Fibroblast of skin of left biceps (primary cell): Measurements from ENCODE around the gene TJAP1.
"Not testable (repeated sequence)": the region's sequence is repeated elsewhere in the genome, so short reads cannot be mapped to it uniquely, and the experiment has no call there.

Experiments used
- DNase-seq, 2 experiments: peaks; one replicate each; pipeline ENCODE4 v3.0.0-alpha.2; 2013; ENCODE audit warnings: low read depth in 2 of 2

TJAP1 gene

GRCh38 chr6:43453831-43454230 is 23.5 kb upstream of the TJAP1 start:
- no peak for DNase-seq

- no peak for DNase-seq
Observed at GRCh38 chr6:43454290-43454695, 23.1 kb upstream of the TJAP1 start.

GRCh38 chr6:43454696-43455530 is 22.5 kb upstream of the TJAP1 start:
- peak in 1 of 2 experiments; percentile 20 for DNase-seq

GRCh38 chr6:43455531-43456428 is 21.6 kb upstream of the TJAP1 start, which contains the start of gene DLK2:
Gene DLK2, minus strand, starts transcription at chr6:43455548. Its CDS starts 723 bp downstream, at chr6:43454825.
- no peak for DNase-seq

- no peak for DNase-seq
Observed at GRCh38 chr6:43457643-43458042, 19.7 kb upstream of the TJAP1 start.

GRCh38 chr6:43458154-43458553 is 19.2 kb upstream of the TJAP1 start:
- not testable (repeated sequence) for DNase-seq

- no peak for DNase-seq
Observed at GRCh38 chr6:43459535-43459934, 17.8 kb upstream of the TJAP1 start.

GRCh38 chr6:43460032-43460431 is 17.3 kb upstream of the TJAP1 start:
- DNase-seq, result no peak

- DNase-seq, result no peak
Observed at GRCh38 chr6:43461936-43462335, 15.4 kb upstream of the TJAP1 start.

- DNase-seq, result no peak
Observed at GRCh38 chr6:43464337-43464736, 13.0 kb upstream of the TJAP1 start.

GRCh38 chr6:43465948-43466347 is 11.4 kb upstream of the TJAP1 start:
- DNase-seq, result no peak

GRCh38 chr6:43467265-43467664 is 10.1 kb upstream of the TJAP1 start:
- not testable (repeated sequence) for DNase-seq

- no peak for DNase-seq
Observed at GRCh38 chr6:43467752-43468151, 9.6 kb upstream of the TJAP1 start.

GRCh38 chr6:43468240-43468639 is 9.1 kb upstream of the TJAP1 start:
- DNase-seq, result no peak

- no peak for DNase-seq
Observed at GRCh38 chr6:43468748-43469681, 8.4 kb upstream of the TJAP1 start.

- no peak for DNase-seq
Observed at GRCh38 chr6:43469947-43470346, 7.4 kb upstream of the TJAP1 start.

- no peak for DNase-seq
Observed at GRCh38 chr6:43471399-43471798, 6.0 kb upstream of the TJAP1 start.

GRCh38 chr6:43472515-43472914 is 4.9 kb upstream of the TJAP1 start:
- DNase-seq, result no peak

- no peak for DNase-seq
Observed at GRCh38 chr6:43475516-43475915, 1.9 kb upstream of the TJAP1 start.

- no peak for DNase-seq
Observed at GRCh38 chr6:43476746-43477145, 624 bp upstream of the TJAP1 start.

GRCh38 chr6:43478008-43478372 is 620 bp downstream of the TJAP1 start:
- DNase-seq, result no peak

- no peak for DNase-seq
Observed at GRCh38 chr6:43481075-43481474, 3.7 kb downstream of the TJAP1 start.
